ENCODE data around the gene UBALD1. TPM values are rescaled to one million over a fixed set of nuclear protein-coding genes. Genes with fewer than 3 reads are reported as not detected.

Gene UBALD1
- total and polyA plus RNA-seq, 2 donors (not counting 3 experiments of a cell fraction or from before 2014, with no cell fraction given): 24.8 to 41.6 TPM

- DNase-seq (ENCODE audit: low read depth, low spot score) (no peak), FAIRE-seq (no peak)
- intact Hi-C loops (cut with micrococcal nuclease) (no loop called here), dilution Hi-C loops (cut with MboI; ENCODE audit: extremely low pct_ligation_motif_present, low sequenced_read_pairs) (no loop called here)
- ChIA-PET POLR2A (no interaction called here), CTCF (interaction anchor here (0.9 to 1.7 kb wide), 2 partner anchors 16 to 23 kb away, joined by 3 to 6 read pairs; partner anchors contain the start of gene MGRN1)
- Histone ChIP-seq H3K36me3 (ENCODE audit: control insufficient read depth in 2 of 2, extremely low read depth in 1 of 2, insufficient read depth in 2 of 2, low read length in 2 of 2) (peaks cover 0 to 7% of the 10 kb centered on the region in 2 experiments), H4K20me1 (replicated peaks; ENCODE audit: control insufficient read depth, extremely low read depth, insufficient read depth, low read length) (no peaks in the 10 kb centered on the region), H3K27ac (ENCODE audit: insufficient read depth, low read depth, low read length) (no peak overlapping the region), H3K9ac (replicated peaks; ENCODE audit: extremely low read depth, insufficient read depth, low read length) (no peak overlapping the region), H3K4me1 (ENCODE audit: control insufficient read depth, extremely low read depth, insufficient read depth, low read length) (peaks cover 7% of the 10 kb centered on the region), H3K9me3 (replicated peaks; ENCODE audit: control insufficient read depth, insufficient read depth, low read length) (no peaks in the 10 kb centered on the region), H3K4me3 (replicated peaks in 1 of 3; ENCODE audit: insufficient read depth in 1 of 3, low read depth in 1 of 3, low read length in 3 of 3) (no peak overlapping the region), H3K27me3 (ENCODE audit: control insufficient read depth in 2 of 2, insufficient read depth in 2 of 2, low read length in 2 of 2) (no peaks in the 10 kb centered on the region), H3K9me1 (replicated peaks; ENCODE audit: control insufficient read depth, extremely low read depth, insufficient read depth, low read length) (no peaks in the 10 kb centered on the region), H3K79me2 (ENCODE audit: control insufficient read depth, insufficient read depth, low read length) (peaks cover 14% of the 10 kb centered on the region), H2AFZ (ENCODE audit: low read depth, low read length) (no peak overlapping the region), H3K4me2 (ENCODE audit: insufficient read depth, low read length) (no peak overlapping the region)
- TF ChIP-seq GATA2 (IDR thresholded peaks at IDR 0.05; ENCODE audit: insufficient read depth, insufficient read length, low read depth, low read length): no peak
- TF ChIP-seq POLR2AphosphoS5 (IDR thresholded peaks at IDR 0.05; ENCODE audit: insufficient read depth, low read depth, low read length): no peak
- TF ChIP-seq FOS (IDR thresholded peaks at IDR 0.05; ENCODE audit: borderline replicate concordance, insufficient read depth, low read length): no peak
- TF ChIP-seq MAX (IDR thresholded peaks at IDR 0.05; ENCODE audit: insufficient read depth, insufficient read length): no peak
- TF ChIP-seq JUN (IDR thresholded peaks at IDR 0.05; ENCODE audit: borderline replicate concordance, insufficient read depth, insufficient read length, low read depth): no peak
- TF ChIP-seq POLR2A (IDR thresholded peaks at IDR 0.05; ENCODE audit: low read depth, low read length): no peak
- TF ChIP-seq EZH2 (IDR thresholded peaks at IDR 0.05; ENCODE audit: borderline replicate concordance, low read depth, low read length, severe bottlenecking): no peak
- no peak for TF ChIP-seq CTCF (IDR thresholded peaks at IDR 0.05; ENCODE audit: extremely low read depth in 1 of 2, insufficient read depth in 1 of 2, low read depth in 1 of 2, low read length in 2 of 2)
- TF ChIP-seq MYC (IDR thresholded peaks at IDR 0.05; ENCODE audit: low read depth, low read length): no peak
- BruUV-seq (replicated peaks): no TSS peak
Measured at GRCh38 chr16:4608704-4608980, 6.0 kb downstream of the UBALD1 start.
